Coronary artery (tissue), 2 donors: ENCODE measurements around the gene CEP152.
A peak's percentile ranks its signal among the peaks of the same experiment; 100 is the strongest.

Source experiments
- DNase-seq: peaks from one replicate; pipeline ENCODE4 v3.0.0-alpha.2; 2017; ENCODE audit warnings: low spot score
- H3K27ac ChIP-seq, 2 donors: fragments of 200-600 bp; sonication (generic); one replicate each; pipeline ENCODE4 v1.5.1; 2016 to 2019
- H3K4me3 ChIP-seq: fragments of 200-600 bp; sonication (generic); 2 replicates; pipeline ENCODE4 v1.5.1; 2016; ENCODE audit warnings: mild to moderate bottlenecking, moderate library complexity
- TF ChIP-seq, protein P1 (sequence below): fragments of 200-600 bp; sonication (generic); IDR thresholded peaks from one replicate; pipeline ENCODE4 v1.5.1; 2019; ENCODE audit warnings: antibody characterized with exemption

Gene CEP152

DNA sequence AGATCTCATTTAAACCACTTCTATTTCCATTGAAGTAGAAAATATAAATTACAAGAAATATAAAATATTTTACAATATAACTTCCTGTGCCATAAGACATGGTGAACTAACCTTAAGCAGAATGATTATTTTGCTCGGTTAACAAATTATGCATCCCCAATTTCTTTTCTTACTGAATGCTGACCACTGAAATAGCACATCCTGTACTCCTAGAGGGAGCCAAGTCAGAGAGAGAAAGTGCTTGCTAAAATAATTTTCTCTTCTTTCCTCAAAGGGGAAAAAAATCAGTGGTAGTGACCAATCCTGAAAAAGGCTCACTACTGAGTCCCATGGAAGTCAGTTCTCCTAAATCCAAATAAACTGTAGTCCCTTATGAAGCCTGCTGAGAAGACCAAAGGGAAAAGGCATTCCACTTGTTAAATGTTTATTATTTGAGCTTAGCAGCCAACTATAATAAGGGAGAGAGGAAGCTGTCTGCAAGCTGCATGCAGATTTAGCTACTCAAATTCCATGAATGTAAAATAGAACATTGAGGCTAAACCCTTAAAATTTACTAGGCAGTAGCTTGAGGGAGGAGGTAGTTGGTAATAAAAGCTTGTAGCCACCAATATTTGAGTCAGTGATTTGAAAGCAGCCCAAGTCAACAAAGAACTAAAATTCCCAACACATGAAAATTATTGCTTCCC, 33.1 kb downstream of the CEP152 start:
- DNase-seq = no peak
- Histone ChIP-seq H3K27ac (peak overlapping the region in 1 of 2 donors; percentile 47), H3K4me3 (no peak overlapping the region)
- TF ChIP-seq, protein P1, sequence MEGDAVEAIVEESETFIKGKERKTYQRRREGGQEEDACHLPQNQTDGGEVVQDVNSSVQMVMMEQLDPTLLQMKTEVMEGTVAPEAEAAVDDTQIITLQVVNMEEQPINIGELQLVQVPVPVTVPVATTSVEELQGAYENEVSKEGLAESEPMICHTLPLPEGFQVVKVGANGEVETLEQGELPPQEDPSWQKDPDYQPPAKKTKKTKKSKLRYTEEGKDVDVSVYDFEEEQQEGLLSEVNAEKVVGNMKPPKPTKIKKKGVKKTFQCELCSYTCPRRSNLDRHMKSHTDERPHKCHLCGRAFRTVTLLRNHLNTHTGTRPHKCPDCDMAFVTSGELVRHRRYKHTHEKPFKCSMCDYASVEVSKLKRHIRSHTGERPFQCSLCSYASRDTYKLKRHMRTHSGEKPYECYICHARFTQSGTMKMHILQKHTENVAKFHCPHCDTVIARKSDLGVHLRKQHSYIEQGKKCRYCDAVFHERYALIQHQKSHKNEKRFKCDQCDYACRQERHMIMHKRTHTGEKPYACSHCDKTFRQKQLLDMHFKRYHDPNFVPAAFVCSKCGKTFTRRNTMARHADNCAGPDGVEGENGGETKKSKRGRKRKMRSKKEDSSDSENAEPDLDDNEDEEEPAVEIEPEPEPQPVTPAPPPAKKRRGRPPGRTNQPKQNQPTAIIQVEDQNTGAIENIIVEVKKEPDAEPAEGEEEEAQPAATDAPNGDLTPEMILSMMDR = no peak

DNA sequence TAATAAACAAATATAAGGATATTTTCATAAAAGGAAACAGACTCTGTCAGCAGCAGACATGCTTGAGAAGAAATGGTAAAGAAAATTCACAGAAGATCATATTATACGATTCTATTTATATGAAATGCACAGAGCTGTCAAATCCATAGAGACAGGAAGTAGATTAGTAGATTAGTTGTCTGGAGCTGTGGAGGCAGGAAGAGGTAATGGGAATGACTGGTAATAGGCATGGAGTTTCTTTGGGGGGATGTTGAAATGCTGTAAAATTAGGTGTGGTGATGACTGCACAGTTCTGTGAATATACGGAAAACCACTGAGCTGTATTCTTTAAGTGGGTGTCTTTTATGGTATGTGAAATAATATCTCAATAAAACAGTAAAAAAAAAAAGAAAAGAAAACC, 35.3 kb downstream of the CEP152 start:
- H3K4me3 ChIP-seq = no peak overlapping the region
- TF ChIP-seq, protein P1 = no peak
- no peak for DNase-seq
- no peak overlapping the region for H3K27ac ChIP-seq

DNA sequence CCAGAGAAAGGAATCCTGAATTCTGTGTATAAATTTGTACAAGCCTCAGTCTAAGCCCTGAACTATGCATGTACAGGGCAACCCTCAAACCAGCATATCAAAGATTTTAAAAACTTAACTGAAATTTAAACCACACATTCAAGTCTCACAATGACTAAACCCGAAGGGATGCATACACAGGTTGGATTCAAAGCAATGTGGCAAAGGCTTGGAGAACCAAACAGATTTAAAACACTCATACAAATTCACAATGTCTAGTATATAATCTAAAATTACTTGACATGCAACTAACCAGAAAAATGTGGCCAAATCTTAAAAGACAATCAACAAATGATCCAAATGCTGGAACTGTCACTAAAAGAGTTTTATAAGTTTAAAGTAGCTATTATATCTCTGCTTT, 36.4 kb downstream of the CEP152 start:
- TF ChIP-seq, protein P1 = no peak
- DNase-seq = no peak
- Histone ChIP-seq H3K27ac (no peak overlapping the region), H3K4me3 (no peak overlapping the region)

DNA sequence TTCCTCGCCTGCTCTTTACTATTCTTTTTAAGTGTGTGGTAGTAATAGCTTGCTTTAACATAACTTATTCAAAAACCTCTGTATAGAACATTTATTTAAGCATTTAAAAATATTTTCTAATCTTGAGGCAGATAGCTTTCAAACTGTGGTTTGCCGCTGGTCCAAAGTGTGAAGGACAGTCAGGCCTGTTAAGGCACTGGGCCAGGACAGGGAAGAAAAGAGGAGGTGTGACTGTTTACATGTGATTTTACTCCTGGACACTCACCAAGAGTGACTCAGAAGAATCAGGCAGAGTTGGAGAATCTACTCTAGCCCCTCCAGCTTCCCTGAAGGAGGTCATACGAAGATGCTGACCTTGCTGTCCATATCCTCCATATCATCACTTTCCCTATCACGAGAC, 44.7 kb downstream of the CEP152 start:
- TF ChIP-seq, protein P1 = no peak
- no peak for DNase-seq
- H3K27ac ChIP-seq = no peak overlapping the region
- no peak overlapping the region for H3K4me3 ChIP-seq

DNA sequence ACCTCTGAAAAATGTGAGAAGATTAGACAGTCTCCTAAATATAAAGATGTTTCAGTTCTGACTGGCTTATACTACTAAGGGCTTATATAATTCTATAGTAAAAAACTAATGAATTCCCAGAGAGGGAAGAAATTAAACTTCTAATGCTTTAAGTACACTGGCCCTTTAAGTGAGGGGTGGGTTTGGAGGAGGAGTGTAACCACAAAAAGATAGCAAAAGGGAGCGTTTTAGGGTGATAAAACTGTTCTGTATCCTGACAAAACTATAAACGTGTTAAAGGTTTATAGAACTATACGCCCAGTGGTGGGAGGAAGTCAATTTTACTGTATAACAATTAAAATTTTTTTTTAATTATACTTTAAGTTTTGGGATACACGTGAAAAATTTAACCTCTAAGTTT, 45.8 kb downstream of the CEP152 start:
- no peak overlapping the region for H3K27ac ChIP-seq
- DNase-seq = no peak
- no peak overlapping the region for H3K4me3 ChIP-seq
- TF ChIP-seq, protein P1 = no peak

DNA sequence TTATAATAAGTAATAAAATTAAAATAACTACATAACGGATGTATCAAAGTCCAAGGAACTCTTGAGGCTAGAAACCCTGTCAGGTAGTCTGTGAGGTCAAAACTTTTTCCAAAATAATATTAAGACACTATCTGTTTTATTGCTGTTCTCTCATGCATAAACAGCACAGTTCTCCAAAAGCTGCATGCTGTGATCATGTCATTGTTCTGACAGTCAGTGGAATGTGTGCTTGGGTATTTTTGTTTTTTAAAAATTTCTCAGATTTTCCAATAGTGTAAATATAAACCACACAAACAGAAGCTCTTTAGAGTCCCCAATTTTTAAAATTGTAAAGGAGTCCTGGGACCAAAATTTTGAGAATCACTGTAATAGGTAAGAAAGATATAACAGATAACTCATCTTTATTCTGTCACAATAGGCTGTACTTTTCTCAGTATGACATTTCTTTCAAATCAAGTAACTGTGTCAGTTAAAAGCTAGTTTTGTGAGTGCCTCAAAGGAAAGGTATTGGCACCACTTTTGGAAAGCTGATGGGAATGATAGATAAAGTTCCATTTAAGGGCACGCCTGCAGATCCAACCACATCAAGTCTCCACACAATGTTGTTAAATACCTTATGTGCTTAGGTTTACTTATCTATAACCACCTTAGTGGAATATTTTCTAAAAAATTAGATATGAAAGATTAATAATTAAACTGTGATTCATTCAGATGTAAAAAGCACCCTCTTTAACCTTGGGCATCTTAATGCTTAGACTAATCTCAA, 49.3 kb downstream of the CEP152 start:
- no peak overlapping the region for H3K4me3 ChIP-seq
- no peak for DNase-seq
- TF ChIP-seq, protein P1 = no peak
- no peak overlapping the region for H3K27ac ChIP-seq

DNA sequence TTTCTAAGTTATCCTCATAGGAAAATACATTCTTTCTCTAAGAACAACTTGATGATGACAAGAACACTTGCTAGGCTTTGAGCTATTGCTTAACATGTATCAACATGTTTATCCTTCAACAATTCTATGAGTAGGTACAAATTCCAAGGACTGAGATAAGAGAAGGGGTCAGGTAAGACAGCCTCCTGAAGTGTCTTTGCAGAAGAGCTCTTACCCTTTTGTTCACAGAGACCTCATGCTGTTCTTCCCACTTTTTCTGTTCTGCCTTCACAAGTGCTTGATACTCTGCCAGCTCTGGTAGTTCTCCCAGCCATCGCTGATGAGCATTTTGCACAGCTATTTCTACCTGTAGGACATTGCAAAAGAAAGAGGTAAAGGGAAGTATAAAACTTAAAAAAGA, 50.9 kb downstream of the CEP152 start:
- no peak overlapping the region for H3K27ac ChIP-seq

More for the DNA sequence above, 50.9 kb downstream of the CEP152 start:
- TF ChIP-seq, protein P1 = no peak
- H3K4me3 ChIP-seq = no peak overlapping the region
- no peak for DNase-seq
